HG03571 (cell line): ENCODE data around the gene BRME1.

ENCODE experiments used
- ATAC-seq: cut with Tn5 transposase; IDR thresholded peaks from one replicate; pipeline ENCODE4 v1.9.1; 2021; ENCODE audit not compliant: unreplicated experiment

BRME1 gene

GRCh38 chr19:13888281-13888680 lies 17.6 kb downstream of the BRME1 start:
- no peak for ATAC-seq

DNA sequence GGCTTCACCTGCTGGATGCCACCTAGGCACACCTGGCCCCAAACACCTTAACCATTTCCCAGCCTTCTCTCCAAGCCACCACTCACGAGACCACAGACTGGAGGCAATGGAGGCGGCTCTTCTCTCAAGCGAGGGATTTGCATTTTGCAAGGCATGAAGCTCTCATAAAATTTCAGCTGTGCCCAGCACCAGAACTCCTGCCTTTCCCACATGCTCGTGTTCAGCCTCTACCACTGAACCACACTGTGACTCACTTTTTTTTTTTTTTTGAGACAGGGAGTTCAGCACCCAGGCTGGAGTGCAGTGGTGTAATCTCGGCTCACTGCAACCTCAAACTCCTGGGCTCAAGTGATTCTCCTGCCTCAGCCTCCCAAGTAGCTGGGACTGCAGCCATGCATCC lies 18.4 kb downstream of the BRME1 start:
- no peak for ATAC-seq

- no peak for ATAC-seq
Observed at GRCh38 chr19:13887018-13887436, 18.9 kb downstream of the BRME1 start.

DNA sequence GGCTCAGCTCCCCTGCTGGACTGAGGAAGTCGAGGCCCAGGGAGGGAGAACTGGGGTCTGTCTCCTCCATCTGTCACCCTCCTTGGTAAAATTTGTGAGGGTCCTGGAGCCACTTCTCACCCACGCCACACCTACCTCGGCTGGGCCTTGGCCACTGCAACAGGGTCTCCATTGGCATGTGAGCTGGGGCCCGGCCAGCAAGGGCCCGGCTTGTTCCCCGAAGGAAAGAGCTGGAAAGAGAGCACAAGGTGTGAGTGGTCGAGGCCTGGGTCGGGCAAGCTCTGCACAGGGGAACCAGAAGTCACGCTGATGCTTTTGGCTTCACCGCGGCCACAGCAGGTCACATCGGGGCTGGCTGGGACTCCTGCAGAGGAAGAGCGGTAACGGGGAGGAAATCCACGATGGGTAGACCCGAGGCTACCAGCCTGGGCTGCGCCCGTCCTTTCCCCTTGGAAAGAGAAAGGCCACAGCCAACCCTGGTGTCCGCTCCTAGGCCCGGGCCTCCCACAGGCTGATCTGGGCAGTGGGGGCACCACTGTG lies 20.0 kb downstream of the BRME1 start:
- no peak for ATAC-seq

GRCh38 chr19:13884726-13885591 lies 21.0 kb downstream of the BRME1 start:
- ATAC-seq: no peak

- ATAC-seq: no peak
Observed at GRCh38 chr19:13883516-13884064, 22.3 kb downstream of the BRME1 start.

GRCh38 chr19:13882836-13883235 lies 23.1 kb downstream of the BRME1 start:
- no peak for ATAC-seq

- ATAC-seq: no peak
Observed at GRCh38 chr19:13882419-13882795, 23.5 kb downstream of the BRME1 start.

DNA sequence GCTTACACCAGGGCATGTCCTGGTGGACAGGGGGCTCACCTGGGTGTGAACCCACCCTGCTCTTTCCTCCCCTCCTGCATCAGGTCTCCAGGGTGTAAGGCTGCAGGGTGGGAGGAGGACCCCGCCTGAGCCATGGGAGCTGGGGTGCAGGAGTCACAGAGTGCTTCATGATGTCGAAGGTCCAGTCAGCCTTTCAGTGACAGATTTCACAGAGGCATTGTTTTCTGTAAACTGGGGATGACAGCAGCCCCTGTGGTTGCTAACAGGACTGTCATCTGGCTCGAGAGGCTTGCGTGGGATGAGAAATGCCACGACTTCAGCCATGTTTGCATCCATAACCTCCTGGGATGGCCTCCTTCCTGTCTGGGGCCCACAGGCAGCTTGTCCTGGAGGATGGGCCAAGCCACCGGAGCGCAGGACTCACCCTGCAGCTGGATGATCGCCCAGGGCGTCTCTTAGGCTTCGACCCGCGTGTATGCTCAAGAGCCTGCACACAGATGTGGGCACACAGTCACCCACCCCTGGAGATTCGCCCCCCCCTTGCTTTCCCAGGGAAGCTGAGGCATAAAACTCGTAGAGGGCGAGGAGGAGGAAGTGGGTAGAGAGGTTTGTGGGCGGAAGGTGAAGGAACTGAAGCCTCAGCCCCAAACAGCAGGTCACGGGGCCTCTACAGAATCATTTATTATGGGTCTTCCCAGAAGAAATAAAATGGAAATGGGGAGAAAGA lies 24.1 kb downstream of the BRME1 start:
- no peak for ATAC-seq

DNA sequence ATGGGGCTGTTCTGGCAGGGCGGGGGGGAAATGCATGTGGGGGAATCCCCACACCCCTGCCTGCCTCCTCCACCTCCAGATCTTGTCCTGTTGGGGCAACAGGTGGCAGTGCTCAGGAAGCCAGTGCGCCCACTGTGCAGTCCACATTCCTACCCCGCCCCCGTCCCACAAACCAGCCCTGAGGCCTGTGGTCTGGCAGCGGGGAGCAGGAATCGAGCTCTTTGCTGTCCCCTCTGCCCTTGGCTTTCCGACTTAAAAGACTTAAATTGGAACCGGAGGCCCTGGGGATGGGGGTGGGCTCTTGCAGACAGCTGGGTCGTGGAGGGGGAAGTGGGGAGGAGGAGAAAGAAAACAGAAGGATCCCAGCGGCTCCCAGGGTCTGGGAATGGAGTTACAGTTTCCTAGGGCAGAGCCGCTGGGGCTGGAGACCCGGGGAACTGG lies 24.6 kb downstream of the BRME1 start:
- ATAC-seq: no peak

- ATAC-seq: peak; percentile 66
Observed at GRCh38 chr19:13880059-13881043, 25.6 kb downstream of the BRME1 start.

- no peak for ATAC-seq
Observed at GRCh38 chr19:13877303-13877702, 28.6 kb downstream of the BRME1 start.

- ATAC-seq: no peak
Observed at GRCh38 chr19:13876834-13877233, 29.1 kb downstream of the BRME1 start, which contains the start of gene NANOS3. NANOS3 (plus strand) TSS chr19:13877134; CDS start chr19:13877249, 115 bp downstream.

- ATAC-seq: no peak
Observed at GRCh38 chr19:13875824-13876223, 30.1 kb downstream of the BRME1 start.

- no peak for ATAC-seq
Observed at GRCh38 chr19:13873834-13874515, 31.9 kb downstream of the BRME1 start.

DNA sequence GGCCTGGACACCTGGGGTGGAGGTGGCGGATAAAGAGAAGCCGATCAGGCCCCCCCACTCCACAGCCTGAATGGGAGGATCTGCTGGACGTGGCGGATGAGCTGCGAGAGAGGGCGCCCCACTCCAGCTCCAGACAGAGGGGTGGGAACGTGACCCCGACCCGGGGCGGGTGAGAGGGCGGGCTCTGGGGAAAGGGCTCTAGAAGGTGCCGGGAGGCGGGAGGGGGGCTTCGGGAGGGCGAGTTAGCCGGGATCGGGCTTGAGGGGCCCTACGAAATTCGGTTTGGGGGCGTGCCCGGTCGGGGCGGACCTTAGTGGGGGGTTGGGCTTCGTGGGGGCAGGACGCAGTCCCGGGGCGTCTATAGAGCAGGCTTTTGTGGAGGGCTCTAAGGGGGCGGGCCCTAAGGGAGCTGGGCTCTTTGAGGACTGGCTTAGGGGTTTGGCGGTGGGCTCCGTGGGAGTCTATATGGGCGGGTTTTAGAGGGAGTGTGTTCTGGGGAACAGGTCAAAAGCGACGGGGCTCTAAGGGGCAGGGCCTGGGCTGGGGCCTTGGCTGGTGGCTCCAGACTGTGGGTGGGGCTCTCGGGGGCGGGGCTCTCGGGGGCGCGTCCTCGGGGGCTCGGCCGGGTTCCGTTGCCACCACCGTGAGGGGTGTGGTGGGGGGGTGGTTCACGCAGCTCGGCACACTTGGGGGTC lies 33.1 kb downstream of the BRME1 start:
- no peak for ATAC-seq

DNA sequence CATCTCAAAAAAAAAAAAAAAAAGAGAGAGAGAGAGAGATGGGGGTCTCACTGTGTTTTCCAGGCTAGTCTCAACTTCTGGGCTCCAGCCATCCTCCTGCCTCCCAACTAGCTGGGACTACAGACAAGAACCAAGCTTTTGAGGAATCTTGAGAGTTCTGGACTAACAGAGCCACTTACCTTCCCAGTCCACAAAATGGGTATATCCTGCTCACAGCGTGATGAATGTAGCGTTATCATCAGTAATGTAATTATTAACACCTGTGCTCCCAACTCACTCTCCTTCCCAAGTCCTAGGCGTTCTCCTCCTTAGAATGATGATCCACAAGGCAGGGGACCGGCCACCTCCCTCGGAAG lies 33.6 kb downstream of the BRME1 start:
- no peak for ATAC-seq

DNA sequence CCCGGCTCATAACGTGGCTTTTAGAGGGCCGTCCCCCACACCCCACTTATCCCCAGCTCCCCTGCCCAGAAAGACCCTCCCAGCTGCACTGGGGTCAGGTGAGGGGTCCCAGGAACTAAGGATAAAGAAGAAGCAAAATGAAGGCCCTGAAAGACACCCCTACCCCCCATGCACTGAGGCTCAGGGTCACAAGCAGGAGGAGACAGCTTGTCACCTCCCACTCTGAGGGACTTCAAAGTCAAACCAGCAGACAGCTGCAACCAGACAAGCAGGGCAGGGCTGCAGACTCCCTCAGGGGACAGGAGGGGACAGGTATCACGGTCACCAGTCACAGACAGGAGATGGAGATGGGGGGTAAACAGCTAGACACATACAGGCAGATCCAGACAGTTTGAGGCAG lies 35.0 kb downstream of the BRME1 start:
- ATAC-seq: no peak

- ATAC-seq: no peak
Observed at GRCh38 chr19:13869281-13869680, 36.6 kb downstream of the BRME1 start.
